Psoas muscle (tissue), 8 donors: Measurements from ENCODE around the gene DNAH9. TPM values are rescaled to one million over a fixed set of nuclear protein-coding genes. Genes with fewer than 3 reads are reported as not detected.
"Not testable (repeated sequence)": the region's sequence is repeated elsewhere in the genome, so short reads cannot be mapped to it uniquely, and the experiment has no call there.

Source experiments
- ATAC-seq, 4 donors: fragments of 200-7000 bp; cut with Tn5 transposase; one replicate each; pipeline ENCODE4 v1.9.1; 2020; ENCODE audit warnings: moderate library complexity in 3 of 4, mild to moderate bottlenecking in 2 of 4
- DNase-seq, 2 donors: peaks; one replicate each; pipeline ENCODE4 v3.0.0-alpha.2; 2020
- H3K27ac ChIP-seq: fragments of 200-600 bp; one replicate; pipeline ENCODE4 v1.8.0; 2022
- H3K27me3 ChIP-seq, 3 donors: fragments of 200-600 bp in 1 of 3; one replicate each; pipeline versions ENCODE4 v1.6.1 to v1.8.0; 2013 to 2022; ENCODE audit warnings: low read length in 2 of 3, mild to moderate bottlenecking in 2 of 3, moderate library complexity in 1 of 3; ENCODE audit not compliant: insufficient read depth in 3 of 3
- H3K36me3 ChIP-seq, 2 donors: fragments of 200-600 bp in 1 of 2; one replicate each; pipeline versions ENCODE4 v1.6.1 to v1.8.0; 2013 to 2022; ENCODE audit warnings: low read depth in 1 of 2, mild to moderate bottlenecking in 1 of 2, moderate library complexity in 1 of 2; ENCODE audit not compliant: insufficient read depth in 1 of 2
- H3K4me1 ChIP-seq: fragments of 200-600 bp; one replicate; pipeline ENCODE4 v1.8.0; 2022
- H3K4me3 ChIP-seq: fragments of 200-600 bp; one replicate; pipeline ENCODE4 v1.8.0; 2022; ENCODE audit warnings: mild to moderate bottlenecking
- H3K9me3 ChIP-seq: fragments of 200-600 bp; one replicate; pipeline ENCODE4 v1.8.0; 2022
- CTCF ChIP-seq: fragments of 200-600 bp; IDR thresholded peaks from one replicate; pipeline ENCODE4 v1.8.0; 2022; ENCODE audit warnings: antibody characterized with exemption
- WGBS, 3 donors: extraction: QIAGEN DNeasy Blood & Tissue Kit; methylation state at CpG; one replicate each; pipeline versions ENCODE4 v1.1.6 to v1.1.7; 2013; 5-methylcytosine and 5-hydroxymethylcytosine counted together
- intact Hi-C, 2 donors: fragments of 100-400 bp; cut with DNase I; formaldehyde crosslinking; loops; one replicate each; pipeline versions ENCODE4 v1.11.0 to v1.14.2; 2022
- polyA plus RNA-seq, 3 donors: library from polyadenylated mRNA; stranded (reverse); fragments of 200-250 nt; gene quantifications; one replicate each; pipeline ENCODE4 v1.2.3, GENCODE V29; 2013
- total RNA-seq, 4 donors: library from RNA; stranded (reverse); fragmentation: NEBNext Ultra II Directional in 2 of 4; extraction: Animal tissue kit (Norgen Biotek cat#: 25700) in 2 of 4; gene quantifications; one replicate each; pipeline versions ENCODE4 v1.2.1 to v1.2.4, GENCODE V29; 2021 to 2023
- donor health status: healthy with polysubstance abuse.
- donor health status: DM: no; HTN: no; CAD: no; lungs with moderate emphysema.
- donor health status: Bipolar disorder and iron deficiency.
- donor health status: healthy.
- donor health status: DM: yes; HTN: yes; CAD: no.
- donor health status: DM: no; HTN: no; CAD: no.
- donor health status: DM: no; HTN: no; CAD: no.
- donor health status: DM: yes; HTN: yes; CAD: no.

The DNAH9 gene
- total and polyA plus RNA-seq, 7 donors, result 0.01 to 0.05 TPM; not detected in 5

GRCh38 chr17:11943759-11944347 lies 345.6 kb downstream of the DNAH9 start:
- ATAC-seq (no peak), DNase-seq (no peak)
- Histone ChIP-seq H3K36me3 (no peaks in the 10 kb centered on the region), H3K9me3 (no peaks in the 10 kb centered on the region), H3K27ac (no peak overlapping the region), H3K4me3 (no peak overlapping the region), H3K4me1 (no peaks in the 10 kb centered on the region), H3K27me3 (peaks cover 0 to 3% (median 0%) of the 10 kb centered on the region in 3 donors)
- TF ChIP-seq CTCF, result no peak
- WGBS, 3 donors, result 83 to 85% (median 84%) methylated on average over 7 of the region's 7 CpGs
- intact Hi-C loops, result no loop called here

GRCh38 chr17:11944587-11944986 lies 346.3 kb downstream of the DNAH9 start:
- intact Hi-C loops, result no loop called here
- no peak overlapping the region for H3K4me3 ChIP-seq
- ATAC-seq (no peak), DNase-seq (no peak)
- no peaks in the 10 kb centered on the region for H3K4me1 ChIP-seq
- peaks cover 0 to 3% (median 0%) of the 10 kb centered on the region in 3 donors for H3K27me3 ChIP-seq
- no peak overlapping the region for H3K27ac ChIP-seq
- H3K36me3 ChIP-seq, result no peaks in the 10 kb centered on the region
- 66 to 76% (median 67%) methylated on average over 3 of the region's 3 CpGs for WGBS, 3 donors
- TF ChIP-seq CTCF, result no peak
- no peaks in the 10 kb centered on the region for H3K9me3 ChIP-seq

GRCh38 chr17:11948789-11949188 lies 350.5 kb downstream of the DNAH9 start:
- ATAC-seq (peak in 3 of 4 donors; percentile 53 to 66 (median 66)), DNase-seq (peak in 1 of 2 donors; percentile 26)
- Histone ChIP-seq H3K4me3 (no peak overlapping the region), H3K27me3 (peaks cover 0 to 3% (median 0%) of the 10 kb centered on the region in 3 donors), H3K27ac (no peak overlapping the region), H3K36me3 (peaks cover 0 to 4% of the 10 kb centered on the region in 2 donors), H3K9me3 (peaks cover 6% of the 10 kb centered on the region), H3K4me1 (no peaks in the 10 kb centered on the region)
- no peak for TF ChIP-seq CTCF
- 18 to 23% (median 19%) methylated on average over 6 of the region's 6 CpGs for WGBS, 3 donors
- intact Hi-C loops, result no loop called here

- DNase-seq, ATAC-seq, H3K27ac ChIP-seq, intact Hi-C loops, H3K36me3 ChIP-seq, H3K4me1 ChIP-seq, H3K27me3 ChIP-seq, H3K4me3 ChIP-seq: not testable (repeated sequence)
- 94 to 100% (median 95%) methylated on average over 1 of the region's 1 CpG for WGBS, 3 donors
- peaks cover 11% of the 10 kb centered on the region for H3K9me3 ChIP-seq
Measured at GRCh38 chr17:11949571-11949970, 351.3 kb downstream of the DNAH9 start.

GRCh38 chr17:11950771-11951519 lies 352.7 kb downstream of the DNAH9 start:
- Histone ChIP-seq H3K36me3 (peaks cover 0 to 4% of the 10 kb centered on the region in 2 donors), H3K9me3 (peaks cover 23% of the 10 kb centered on the region), H3K27ac (no peak overlapping the region), H3K4me3 (no peak overlapping the region), H3K27me3 (no peaks in the 10 kb centered on the region), H3K4me1 (no peaks in the 10 kb centered on the region)
- no peak for ATAC-seq
- DNase-seq, result no peak
- intact Hi-C loops, result no loop called here
- WGBS, 3 donors, result 60 to 73% (median 70%) methylated on average over 7 of the region's 7 CpGs
- TF ChIP-seq CTCF, result no peak
